PC-3 (cell line): ENCODE data around the gene SNRNP27. TPM values are rescaled to one million over a fixed set of nuclear protein-coding genes. Genes with fewer than 3 reads are reported as not detected.
A peak's percentile ranks its signal among the peaks of the same experiment; 100 is the strongest.

Experiments used
- ATAC-seq: fragments of 200-7000 bp; cut with Tn5 transposase; 2 replicates; pipeline ENCODE4 v1.9.1; 2020; ENCODE audit warnings: mild to moderate bottlenecking, moderate library complexity
- BruUV-seq: library from RNA; stranded (reverse); fragments of 400-500 nt; replicated peaks from 2 replicates; lab custom pipeline; 2021; lab: Mats Ljungman, UMichigan
- CTCF ChIA-PET: fragments of 300-600 bp; sonication (Branson Sonifier 250); formaldehyde crosslinking; loops from one replicate; lab custom pipeline; 2022; ENCODE audit warnings: antibody characterized with exemption; lab: Charles Lee
- POLR2A ChIA-PET: fragments of 300-600 bp; sonication (Branson Sonifier 250); formaldehyde crosslinking; loops from one replicate; lab custom pipeline; 2022; ENCODE audit warnings: antibody characterized with exemption; ENCODE audit not compliant: unreplicated experiment; lab: Charles Lee
- DNase-seq: peaks from one replicate; pipeline ENCODE4 v3.0.0-alpha.2; 2015
- H2AFZ ChIP-seq: fragments of 300-600 bp; sonication (generic); 2 replicates; pipeline ENCODE4 v1.6.0; 2016; ENCODE audit warnings: antibody characterized with exemption, low read length
- H3F3A ChIP-seq: fragments of 300-600 bp; sonication (generic); one replicate; pipeline ENCODE4 v1.6.0; 2017; ENCODE audit warnings: antibody characterized with exemption, low read length, control low read depth, mild to moderate bottlenecking; ENCODE audit not compliant: unreplicated experiment
- H3K27ac ChIP-seq: fragments of 300-600 bp; sonication (generic); 2 replicates; pipeline ENCODE4 v1.5.1; 2016; ENCODE audit warnings: mild to moderate bottlenecking, low read length
- H3K27me3 ChIP-seq: fragments of 300-600 bp; sonication (generic); 2 replicates; pipeline ENCODE4 v1.6.1; 2016; ENCODE audit warnings: low read length, mixed read lengths
- H3K36me3 ChIP-seq: fragments of 300-600 bp; sonication (generic); 2 replicates; pipeline ENCODE4 v1.6.1; 2016; ENCODE audit warnings: low read depth, mixed run types, low read length, mixed read lengths
- H3K4me1 ChIP-seq: fragments of 300-600 bp; sonication (generic); 2 replicates; pipeline ENCODE4 v1.5.1; 2016; ENCODE audit warnings: low read length; ENCODE audit not compliant: insufficient read depth
- H3K4me2 ChIP-seq: fragments of 300-600 bp; sonication (generic); 2 replicates; pipeline ENCODE4 v1.6.0; 2016; ENCODE audit warnings: low read length
- H3K4me3 ChIP-seq: fragments of 300-600 bp; sonication (generic); 2 replicates; pipeline ENCODE4 v1.5.1; 2016; ENCODE audit warnings: mild to moderate bottlenecking, low read length, mixed read lengths
- H3K79me2 ChIP-seq: fragments of 300-600 bp; sonication (generic); 2 replicates; pipeline ENCODE4 v1.6.1; 2017; ENCODE audit warnings: low read length, mixed read lengths
- H3K9ac ChIP-seq: fragments of 300-600 bp; sonication (generic); 2 replicates; pipeline ENCODE4 v1.6.0; 2016; ENCODE audit warnings: mild to moderate bottlenecking, low read length
- H3K9me2 ChIP-seq: fragments of 300-600 bp; sonication (generic); replicated peaks from 2 replicates; pipeline ENCODE4 v1.6.1; 2016; ENCODE audit warnings: mixed run types, low read length, mixed read lengths
- H3K9me3 ChIP-seq: fragments of 300-600 bp; sonication (generic); 2 replicates; pipeline ENCODE4 v1.6.1; 2016; ENCODE audit warnings: low read length, mixed read lengths
- H4K20me1 ChIP-seq: fragments of 300-600 bp; sonication (generic); 2 replicates; pipeline ENCODE4 v1.6.1; 2016; ENCODE audit warnings: low read length, mixed read lengths
- EZH2 ChIP-seq: fragments of 300-600 bp; sonication (generic); IDR thresholded peaks from one replicate; pipeline ENCODE4 v1.6.1; 2017; ENCODE audit warnings: antibody characterized with exemption, mild to moderate bottlenecking, low read length; ENCODE audit not compliant: unreplicated experiment
- EZH2phosphoT487 ChIP-seq: fragments of 300-600 bp; sonication (generic); IDR thresholded peaks from 2 replicates; pipeline ENCODE4 v1.6.1; 2018; ENCODE audit warnings: mild to moderate bottlenecking, antibody characterized with exemption, low read length, borderline replicate concordance
- intact Hi-C: fragments of 100-400 bp; cut with micrococcal nuclease; formaldehyde crosslinking; loops from 2 replicates; pipeline ENCODE4 v1.9.0; 2023
- total RNA-seq: library from RNA; depleted of rRNA; stranded (reverse); fragments of >200 nt; gene quantifications from 2 replicates; pipeline ENCODE4 v1.2.3, GENCODE V29; 2014
- TF ChIP-seq, protein P1 (sequence below): fragments of 300-600 bp; sonication (generic); conservative IDR thresholded peaks from 2 replicates; pipeline ENCODE4 v1.5.1; 2017; ENCODE audit warnings: antibody characterized with exemption, low read depth, mild to moderate bottlenecking, low read length

SNRNP27 gene
- total RNA-seq, 1 experiment from 2014 or later = 44.1 TPM

DNA sequence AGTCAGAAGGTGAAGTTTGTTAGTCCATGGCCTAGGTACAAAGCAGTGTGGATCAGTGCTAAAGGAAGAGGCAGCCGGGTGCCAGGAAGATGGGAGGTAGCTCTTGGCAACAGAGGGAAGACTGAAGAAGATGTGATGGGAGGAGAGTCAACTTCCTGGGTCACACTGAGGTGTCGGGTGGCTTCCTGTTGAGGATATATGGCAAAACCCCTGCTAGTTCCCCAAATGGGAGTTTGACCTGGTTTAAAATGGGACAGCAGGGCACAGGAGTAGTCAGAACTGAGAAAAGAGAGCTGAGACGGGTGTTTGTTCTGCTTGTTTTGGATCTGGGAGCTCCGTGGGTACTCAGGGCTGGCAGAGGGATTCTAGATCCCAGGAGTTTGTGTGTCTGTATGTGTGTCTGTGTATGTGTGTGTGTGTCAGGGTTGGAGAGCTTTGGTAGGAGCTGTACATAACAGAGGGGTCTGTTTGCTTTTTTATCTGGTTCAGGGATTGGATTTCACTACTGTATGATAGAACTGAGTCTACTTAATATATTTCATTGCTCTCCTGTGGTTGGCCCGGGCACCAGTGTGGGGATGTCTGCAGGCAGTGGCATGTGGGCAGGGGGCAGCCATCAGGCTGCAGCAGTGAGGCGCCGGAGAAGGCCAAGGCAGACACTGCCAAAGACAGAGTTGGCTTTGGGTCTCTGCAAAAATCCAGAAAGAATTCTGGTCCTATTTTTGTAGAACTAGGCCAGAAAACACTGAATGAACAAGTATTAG lies 38.3 kb downstream of the SNRNP27 start:
- Histone ChIP-seq H3K79me2 (no peaks in the 10 kb centered on the region), H3K4me3 (no peak overlapping the region), H2AFZ (no peak overlapping the region), H3K9me3 (no peaks in the 10 kb centered on the region), H3F3A (peaks cover 3% of the 10 kb centered on the region), H3K9ac (peak overlapping the region; percentile 42; the same call in 1 of the 2 replicates), H3K4me2 (peak overlapping the region; percentile 47), H3K36me3 (peaks cover 18% of the 10 kb centered on the region), H3K27ac (peak overlapping the region; percentile 93), H3K27me3 (no peaks in the 10 kb centered on the region), H3K4me1 (peaks cover 40% of the 10 kb centered on the region), H3K9me2 (no peaks in the 10 kb centered on the region), H4K20me1 (no peaks in the 10 kb centered on the region)
- BruUV-seq = no TSS peak
- ChIA-PET POLR2A (no interaction called here), CTCF (interaction anchor here (1.3 kb wide), 1 partner anchor 139 kb away, joined by 5 read pairs; no protein-coding TSS in a partner anchor)
- no peak for DNase-seq
- TF ChIP-seq EZH2phosphoT487 = no peak
- intact Hi-C loops = loop anchor here (1.0 to 5.0 kb wide), 4 partner anchors 14 to 150 kb away; no protein-coding TSS in a partner anchor
- ATAC-seq = peak; percentile 4

DNA sequence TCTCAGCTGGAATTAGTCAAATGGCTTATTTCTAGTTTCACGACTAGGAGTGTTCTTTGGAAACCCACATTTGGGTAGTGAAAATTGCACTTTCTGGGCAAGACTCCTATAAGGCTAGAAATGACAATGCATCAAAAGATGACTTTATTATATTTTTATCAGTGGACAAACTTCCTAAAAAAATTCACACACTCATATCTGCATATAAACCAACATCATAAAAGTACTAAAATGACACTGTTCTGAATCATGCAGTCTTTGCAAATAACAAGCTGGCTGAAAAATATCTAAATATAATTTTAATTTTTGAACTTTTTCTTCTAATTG lies 38.8 kb downstream of the SNRNP27 start:
- no peak overlapping the region for H3K4me3 ChIP-seq
- H3K9me3 ChIP-seq = no peaks in the 10 kb centered on the region
- H3K27me3 ChIP-seq = no peaks in the 10 kb centered on the region
- POLR2A ChIA-PET = interaction anchor here (0.5 to 1.8 kb wide), 2 partner anchors 18 to 192 kb away, joined by 4 to 6 read pairs; no protein-coding TSS in a partner anchor
- no peaks in the 10 kb centered on the region for H3K79me2 ChIP-seq
- peak; percentile 56 for DNase-seq
- peak overlapping the region; percentile 73; the same call in 1 of the 2 replicates for H3K9ac ChIP-seq
- peaks cover 40% of the 10 kb centered on the region for H3K4me1 ChIP-seq
- peak overlapping the region; percentile 93 for H3K27ac ChIP-seq
- no TSS peak for BruUV-seq
- no peak for TF ChIP-seq EZH2phosphoT487
- TF ChIP-seq, protein P1, sequence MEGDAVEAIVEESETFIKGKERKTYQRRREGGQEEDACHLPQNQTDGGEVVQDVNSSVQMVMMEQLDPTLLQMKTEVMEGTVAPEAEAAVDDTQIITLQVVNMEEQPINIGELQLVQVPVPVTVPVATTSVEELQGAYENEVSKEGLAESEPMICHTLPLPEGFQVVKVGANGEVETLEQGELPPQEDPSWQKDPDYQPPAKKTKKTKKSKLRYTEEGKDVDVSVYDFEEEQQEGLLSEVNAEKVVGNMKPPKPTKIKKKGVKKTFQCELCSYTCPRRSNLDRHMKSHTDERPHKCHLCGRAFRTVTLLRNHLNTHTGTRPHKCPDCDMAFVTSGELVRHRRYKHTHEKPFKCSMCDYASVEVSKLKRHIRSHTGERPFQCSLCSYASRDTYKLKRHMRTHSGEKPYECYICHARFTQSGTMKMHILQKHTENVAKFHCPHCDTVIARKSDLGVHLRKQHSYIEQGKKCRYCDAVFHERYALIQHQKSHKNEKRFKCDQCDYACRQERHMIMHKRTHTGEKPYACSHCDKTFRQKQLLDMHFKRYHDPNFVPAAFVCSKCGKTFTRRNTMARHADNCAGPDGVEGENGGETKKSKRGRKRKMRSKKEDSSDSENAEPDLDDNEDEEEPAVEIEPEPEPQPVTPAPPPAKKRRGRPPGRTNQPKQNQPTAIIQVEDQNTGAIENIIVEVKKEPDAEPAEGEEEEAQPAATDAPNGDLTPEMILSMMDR = no peak
- TF ChIP-seq EZH2 = no peak
- H3K36me3 ChIP-seq = peaks cover 18% of the 10 kb centered on the region
- H2AFZ ChIP-seq = no peak overlapping the region
- H3K9me2 ChIP-seq = no peaks in the 10 kb centered on the region
- peak overlapping the region; percentile 47 for H3K4me2 ChIP-seq
- peak; percentile 54 for ATAC-seq
- intact Hi-C loops = loop anchor here (1.0 to 5.0 kb wide), 4 partner anchors 14 to 150 kb away; no protein-coding TSS in a partner anchor
- CTCF ChIA-PET = interaction anchor here (1.3 kb wide), 1 partner anchor 139 kb away, joined by 5 read pairs; no protein-coding TSS in a partner anchor
- H3F3A ChIP-seq = peaks cover 3% of the 10 kb centered on the region
- H4K20me1 ChIP-seq = no peaks in the 10 kb centered on the region

DNA sequence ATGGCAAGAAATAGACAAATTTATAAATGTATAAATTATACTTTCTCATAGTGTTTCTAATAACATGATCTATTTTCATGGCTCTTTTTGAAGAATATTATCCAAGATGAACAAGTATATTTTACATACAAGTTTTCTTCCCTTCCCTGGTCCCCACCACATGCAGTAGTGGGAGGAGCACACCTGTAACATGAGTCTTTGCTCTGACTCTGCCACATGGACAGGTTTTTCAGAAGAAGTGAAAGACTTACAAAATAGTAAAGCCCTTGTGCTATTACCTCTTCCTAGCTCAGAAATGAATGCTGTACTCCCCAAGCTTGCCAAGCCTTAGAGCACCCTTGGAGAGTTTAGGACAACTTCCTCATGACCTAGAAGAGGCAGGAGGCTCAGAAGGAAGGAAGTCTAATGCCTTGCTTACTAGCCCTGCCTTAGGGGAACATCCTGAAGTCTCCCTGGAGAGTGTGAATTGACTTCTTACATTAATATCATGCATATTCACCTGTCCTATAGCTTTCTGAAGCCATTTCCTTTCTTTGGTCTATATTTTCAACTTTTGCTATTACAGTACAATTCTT lies 39.6 kb downstream of the SNRNP27 start:
- H4K20me1 ChIP-seq = no peaks in the 10 kb centered on the region
- TF ChIP-seq EZH2phosphoT487 (no peak), EZH2 (no peak)
- TF ChIP-seq, protein P1 = no peak
- ChIA-PET POLR2A (interaction anchor here (0.5 to 1.8 kb wide), 3 partner anchors 17 to 191 kb away, joined by 4 to 6 read pairs (median 5); no protein-coding TSS in a partner anchor), CTCF (interaction anchor here (0.5 to 1.3 kb wide), 3 partner anchors 138 to 143 kb away, joined by 4 to 11 read pairs (median 5); no protein-coding TSS in a partner anchor)
- peak overlapping the region; percentile 73; the same call in 1 of the 2 replicates for H3K9ac ChIP-seq
- peaks cover 3% of the 10 kb centered on the region for H3F3A ChIP-seq
- peak; percentile 9; the same call in 1 of the 2 replicates for ATAC-seq
- no peaks in the 10 kb centered on the region for H3K9me3 ChIP-seq
- no peaks in the 10 kb centered on the region for H3K27me3 ChIP-seq
- no peaks in the 10 kb centered on the region for H3K79me2 ChIP-seq
- peaks cover 40% of the 10 kb centered on the region for H3K4me1 ChIP-seq
- BruUV-seq = no TSS peak
- H3K27ac ChIP-seq = peak overlapping the region; percentile 93
- H3K4me3 ChIP-seq = peak overlapping the region; percentile 41
- H3K36me3 ChIP-seq = peaks cover 18% of the 10 kb centered on the region
- intact Hi-C loops = loop anchor here (5.0 kb wide), 2 partner anchors 54 to 149 kb away; no protein-coding TSS in a partner anchor
- H3K9me2 ChIP-seq = no peaks in the 10 kb centered on the region
- H2AFZ ChIP-seq = no peak overlapping the region
- peak; percentile 29 for DNase-seq
- peak overlapping the region; percentile 77 for H3K4me2 ChIP-seq
